ENCODE data around the gene AADACL2.

AADACL2 gene, protein sequence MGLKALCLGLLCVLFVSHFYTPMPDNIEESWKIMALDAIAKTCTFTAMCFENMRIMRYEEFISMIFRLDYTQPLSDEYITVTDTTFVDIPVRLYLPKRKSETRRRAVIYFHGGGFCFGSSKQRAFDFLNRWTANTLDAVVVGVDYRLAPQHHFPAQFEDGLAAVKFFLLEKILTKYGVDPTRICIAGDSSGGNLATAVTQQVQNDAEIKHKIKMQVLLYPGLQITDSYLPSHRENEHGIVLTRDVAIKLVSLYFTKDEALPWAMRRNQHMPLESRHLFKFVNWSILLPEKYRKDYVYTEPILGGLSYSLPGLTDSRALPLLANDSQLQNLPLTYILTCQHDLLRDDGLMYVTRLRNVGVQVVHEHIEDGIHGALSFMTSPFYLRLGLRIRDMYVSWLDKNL

GRCh38 chr3:151733613-151734012 is at the start of gene AADACL2:
TSS of gene AADACL2 (plus strand) at chr3:151733927. CDS start at chr3:151734036, 109 bp downstream.
- Histone ChIP-seq H3K27me3 (ENCODE audit: low read depth) (no peaks in the 10 kb centered on the region), H3K9me3 (no peaks in the 10 kb centered on the region), H3K4me1 (no peaks in the 10 kb centered on the region), H3K4me3 (no peak within 1 kb of the TSS), H3K36me3 (replicated peaks) (no peaks in the 10 kb centered on the region)
- in situ Hi-C loops (cut with MboI; ENCODE audit: low sequenced_read_pairs), result no loop called here
- no peak for DNase-seq (ENCODE audit: low spot score in 2 of 2)

DNA sequence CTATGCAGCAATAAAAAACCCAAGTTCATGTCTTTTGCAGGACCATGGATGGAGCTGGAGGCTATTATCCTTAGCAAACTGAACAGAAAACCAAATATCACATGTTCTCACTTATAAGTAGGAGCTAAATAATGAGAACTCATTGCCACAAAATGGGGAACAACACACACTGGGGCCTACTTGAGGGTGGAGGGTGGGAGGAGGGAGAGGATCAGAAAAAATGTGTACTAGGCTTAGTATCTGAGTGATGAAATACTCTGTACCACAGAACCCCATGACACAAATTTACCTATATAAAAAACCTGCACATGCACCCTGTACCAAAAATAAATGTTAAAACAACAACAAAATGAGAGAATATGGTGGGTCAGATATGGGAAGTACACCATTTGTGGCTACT is 49.6 kb upstream of the AADACL2 start:
- H3K4me3 ChIP-seq, result no peak overlapping the region
- H3K27me3 ChIP-seq (ENCODE audit: low read depth), result no peaks in the 10 kb centered on the region
- H3K4me1 ChIP-seq, result peaks cover 13% of the 10 kb centered on the region
- H3K9me3 ChIP-seq, result peaks cover 2% of the 10 kb centered on the region; the same call in 1 of the 2 replicates
- in situ Hi-C loops (cut with MboI; ENCODE audit: low sequenced_read_pairs), result no loop called here
- H3K36me3 ChIP-seq (replicated peaks), result no peaks in the 10 kb centered on the region
- DNase-seq (ENCODE audit: low spot score in 2 of 2), result no peak

DNA sequence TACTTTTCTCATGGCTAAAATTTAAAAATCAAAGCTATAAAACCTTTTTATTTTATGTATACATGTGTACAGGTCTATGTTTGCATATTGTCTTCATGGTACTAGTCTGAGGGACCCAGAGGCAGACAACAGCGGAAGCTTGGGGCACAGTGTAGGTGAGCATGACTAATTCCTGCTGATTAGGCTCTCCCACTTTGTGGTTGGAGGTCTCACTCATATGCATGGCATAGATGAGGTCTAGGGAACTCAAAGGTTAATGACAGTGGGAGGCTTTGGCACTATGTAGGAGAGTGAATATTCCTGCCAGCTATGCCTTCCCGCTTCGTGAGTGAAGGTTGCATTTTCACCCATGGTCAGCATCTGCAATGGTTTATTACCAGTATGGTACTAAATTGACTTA is 47.5 kb upstream of the AADACL2 start:
- Histone ChIP-seq H3K27me3 (ENCODE audit: low read depth) (no peaks in the 10 kb centered on the region), H3K36me3 (replicated peaks) (no peaks in the 10 kb centered on the region), H3K4me3 (no peak overlapping the region), H3K9me3 (no peaks in the 10 kb centered on the region), H3K4me1 (peaks cover 13% of the 10 kb centered on the region)
- in situ Hi-C loops (cut with MboI; ENCODE audit: low sequenced_read_pairs), result no loop called here
- DNase-seq (ENCODE audit: low spot score in 2 of 2), result peak; percentile 9 to 20

GRCh38 chr3:151687076-151687475 is 46.7 kb upstream of the AADACL2 start:
- Histone ChIP-seq H3K4me1 (peaks cover 13% of the 10 kb centered on the region), H3K27me3 (ENCODE audit: low read depth) (no peaks in the 10 kb centered on the region), H3K4me3 (no peak overlapping the region), H3K9me3 (no peaks in the 10 kb centered on the region), H3K36me3 (replicated peaks) (no peaks in the 10 kb centered on the region)
- in situ Hi-C loops (cut with MboI; ENCODE audit: low sequenced_read_pairs), result no loop called here
- no peak for DNase-seq (ENCODE audit: low spot score in 2 of 2)

DNA sequence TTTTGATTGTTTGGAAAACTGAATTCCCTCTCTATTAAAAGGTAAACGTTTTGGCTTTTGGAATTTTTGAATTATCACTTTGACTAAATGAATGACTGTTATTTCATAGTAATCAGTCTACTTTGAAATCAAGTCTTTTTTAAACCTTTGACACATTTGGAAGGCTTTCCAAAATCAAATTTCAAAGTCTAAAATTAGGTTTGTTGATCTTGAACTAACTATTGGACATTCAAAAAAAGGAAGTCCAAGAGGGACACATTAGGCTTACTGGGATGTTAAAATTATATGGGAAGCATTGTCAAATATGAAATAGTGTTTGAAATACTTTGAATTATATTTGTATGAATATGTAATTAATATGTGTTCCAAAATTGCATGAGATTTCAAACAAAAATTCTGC is 45.2 kb upstream of the AADACL2 start:
- H3K27me3 ChIP-seq (ENCODE audit: low read depth), result no peaks in the 10 kb centered on the region
- no peaks in the 10 kb centered on the region for H3K9me3 ChIP-seq
- DNase-seq (ENCODE audit: low spot score in 2 of 2), result no peak
- H3K36me3 ChIP-seq (replicated peaks), result no peaks in the 10 kb centered on the region
- in situ Hi-C loops (cut with MboI; ENCODE audit: low sequenced_read_pairs), result no loop called here
- H3K4me1 ChIP-seq, result peaks cover 13% of the 10 kb centered on the region
- H3K4me3 ChIP-seq, result no peak overlapping the region

- no peak overlapping the region for H3K4me3 ChIP-seq
- no peaks in the 10 kb centered on the region for H3K27me3 ChIP-seq (ENCODE audit: low read depth)
Measured at GRCh38 chr3:151690645-151691044, 43.1 kb upstream of the AADACL2 start.

DNA sequence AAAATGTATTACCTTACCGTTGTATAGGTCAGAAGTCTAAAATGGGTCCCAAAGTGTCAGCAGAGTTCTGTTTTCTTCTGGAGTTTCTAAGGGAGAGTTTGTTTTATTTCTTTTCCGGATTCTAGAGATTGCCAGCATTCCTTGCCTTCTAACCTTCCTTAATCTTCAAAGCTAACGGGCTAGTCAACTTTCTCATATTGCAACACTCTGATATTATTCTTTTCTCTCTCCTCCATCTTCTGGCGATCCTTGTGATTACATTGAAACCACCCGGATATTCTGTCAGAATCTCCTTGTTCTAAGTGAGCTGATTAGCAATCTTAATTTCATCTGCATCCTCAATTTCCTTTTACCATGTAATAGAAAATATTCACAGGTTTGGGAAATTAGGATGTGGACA is 36.2 kb upstream of the AADACL2 start:
- no peaks in the 10 kb centered on the region for H3K36me3 ChIP-seq (replicated peaks)
- H3K27me3 ChIP-seq (ENCODE audit: low read depth), result no peaks in the 10 kb centered on the region
- in situ Hi-C loops (cut with MboI; ENCODE audit: low sequenced_read_pairs), result no loop called here
- no peak overlapping the region for H3K4me3 ChIP-seq
- H3K4me1 ChIP-seq, result no peaks in the 10 kb centered on the region
- no peaks in the 10 kb centered on the region for H3K9me3 ChIP-seq
- DNase-seq (ENCODE audit: low spot score in 2 of 2), result no peak

More at GRCh38 chr3:151690645-151691044, 43.1 kb upstream of the AADACL2 start:
- in situ Hi-C loops (cut with MboI; ENCODE audit: low sequenced_read_pairs), result no loop called here
- Histone ChIP-seq H3K4me1 (peaks cover 7% of the 10 kb centered on the region), H3K9me3 (no peaks in the 10 kb centered on the region), H3K36me3 (replicated peaks) (no peaks in the 10 kb centered on the region)
- no peak for DNase-seq (ENCODE audit: low spot score in 2 of 2)

DNA sequence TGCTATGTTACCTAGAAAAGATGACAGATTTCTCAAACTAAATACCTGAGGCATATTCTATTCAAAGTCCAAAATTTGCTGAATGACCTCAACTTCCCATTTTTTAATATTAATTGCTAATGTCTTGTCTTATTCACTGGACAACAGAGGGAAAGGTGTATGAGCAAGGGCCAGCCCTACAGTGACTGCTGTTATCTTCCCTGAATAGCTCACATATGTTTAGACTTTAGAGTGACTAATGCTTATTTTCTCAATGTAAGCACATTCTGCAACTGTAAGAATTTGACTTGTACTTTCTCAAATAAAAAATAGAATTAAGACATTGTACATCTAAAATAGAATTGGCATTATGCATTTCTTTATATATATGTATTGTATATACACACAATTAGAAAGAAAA is 26.5 kb upstream of the AADACL2 start:
- no peak for DNase-seq (ENCODE audit: low spot score in 2 of 2)

GRCh38 chr3:151708868-151709267 is 24.9 kb upstream of the AADACL2 start:
- in situ Hi-C loops (cut with MboI; ENCODE audit: low sequenced_read_pairs), result no loop called here
- H3K4me1 ChIP-seq, result no peaks in the 10 kb centered on the region
- peaks cover 2% of the 10 kb centered on the region; the same call in 1 of the 2 replicates for H3K9me3 ChIP-seq
- no peaks in the 10 kb centered on the region for H3K27me3 ChIP-seq (ENCODE audit: low read depth)
- no peak for DNase-seq (ENCODE audit: low spot score in 2 of 2)
- H3K4me3 ChIP-seq, result no peak overlapping the region
- no peaks in the 10 kb centered on the region for H3K36me3 ChIP-seq (replicated peaks)

More for the DNA sequence above, 26.5 kb upstream of the AADACL2 start:
- Histone ChIP-seq H3K36me3 (replicated peaks) (no peaks in the 10 kb centered on the region), H3K27me3 (ENCODE audit: low read depth) (no peaks in the 10 kb centered on the region), H3K4me3 (no peak overlapping the region), H3K9me3 (peaks cover 2% of the 10 kb centered on the region; the same call in 1 of the 2 replicates), H3K4me1 (no peaks in the 10 kb centered on the region)
- in situ Hi-C loops (cut with MboI; ENCODE audit: low sequenced_read_pairs), result no loop called here

- in situ Hi-C loops (cut with MboI; ENCODE audit: low sequenced_read_pairs), result no loop called here
- Histone ChIP-seq H3K27me3 (ENCODE audit: low read depth) (no peaks in the 10 kb centered on the region), H3K9me3 (peaks cover 2% of the 10 kb centered on the region; the same call in 1 of the 2 replicates), H3K36me3 (replicated peaks) (no peaks in the 10 kb centered on the region), H3K4me3 (no peak overlapping the region), H3K4me1 (no peaks in the 10 kb centered on the region)
- DNase-seq (ENCODE audit: low spot score in 2 of 2), result no peak
Measured at GRCh38 chr3:151709847-151710246, 23.9 kb upstream of the AADACL2 start.

- H3K4me3 ChIP-seq, result no peak overlapping the region
- H3K27me3 ChIP-seq (ENCODE audit: low read depth), result no peaks in the 10 kb centered on the region
- H3K36me3 ChIP-seq (replicated peaks), result no peaks in the 10 kb centered on the region
- in situ Hi-C loops (cut with MboI; ENCODE audit: low sequenced_read_pairs), result no loop called here
- no peak for DNase-seq (ENCODE audit: low spot score in 2 of 2)
- H3K9me3 ChIP-seq, result no peaks in the 10 kb centered on the region; the same call in 1 of the 2 replicates
- H3K4me1 ChIP-seq, result no peaks in the 10 kb centered on the region
Measured at GRCh38 chr3:151721294-151721693, 12.4 kb upstream of the AADACL2 start.

GRCh38 chr3:151722856-151723255 is 10.9 kb upstream of the AADACL2 start:
- no peak overlapping the region for H3K4me3 ChIP-seq
- no peak for DNase-seq (ENCODE audit: low spot score in 2 of 2)

DNA sequence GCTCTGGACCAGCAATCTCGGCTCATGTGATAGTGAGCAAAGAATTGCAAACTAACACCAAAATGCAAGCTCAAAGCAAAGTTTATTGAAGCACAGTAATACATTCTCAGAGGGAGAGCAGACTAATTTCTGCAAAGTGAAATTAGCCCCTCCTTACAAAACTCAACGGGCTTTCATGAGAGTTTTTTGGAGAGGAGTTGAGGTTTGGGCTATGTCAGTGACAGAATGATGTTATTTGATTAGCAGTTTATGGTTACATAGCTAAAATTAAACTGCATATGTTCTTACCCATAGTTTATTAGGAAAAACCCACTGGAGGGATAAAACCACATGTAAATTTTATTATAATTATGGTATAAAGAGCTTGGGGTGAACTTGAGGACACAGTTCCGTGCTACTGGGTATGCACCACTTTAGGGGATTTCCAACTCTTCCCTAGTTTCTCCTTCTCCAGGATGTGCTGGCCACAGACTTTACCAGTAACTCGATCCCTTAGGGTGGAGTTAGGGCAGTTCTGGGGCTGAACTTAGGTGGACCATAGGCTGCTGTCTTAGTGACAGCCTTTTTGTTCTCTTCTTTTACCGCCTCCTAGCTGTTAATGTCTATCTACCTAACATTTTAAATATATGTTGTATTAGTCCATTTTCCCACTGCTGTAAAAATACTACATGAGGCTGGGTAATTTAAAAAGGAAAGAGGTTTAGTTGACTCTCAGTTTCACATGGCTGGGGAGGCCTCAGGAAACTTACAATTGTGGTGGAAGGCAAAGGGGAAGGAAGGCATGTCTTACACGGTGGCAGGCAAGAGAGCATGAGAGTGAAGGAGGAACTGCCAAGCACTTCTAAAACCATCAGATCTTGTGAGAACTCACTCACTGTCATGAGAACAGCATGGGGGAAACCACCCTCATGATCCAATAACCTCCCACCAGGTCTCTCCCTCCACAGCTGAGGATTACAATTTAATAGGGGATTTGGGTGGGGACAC is 8.9 kb upstream of the AADACL2 start:
- in situ Hi-C loops (cut with MboI; ENCODE audit: low sequenced_read_pairs), result no loop called here

More at GRCh38 chr3:151722856-151723255, 10.9 kb upstream of the AADACL2 start:
- no peaks in the 10 kb centered on the region for H3K27me3 ChIP-seq (ENCODE audit: low read depth)
- in situ Hi-C loops (cut with MboI; ENCODE audit: low sequenced_read_pairs), result no loop called here
- H3K4me1 ChIP-seq, result no peaks in the 10 kb centered on the region
- no peaks in the 10 kb centered on the region; the same call in 1 of the 2 replicates for H3K9me3 ChIP-seq
- no peaks in the 10 kb centered on the region for H3K36me3 ChIP-seq (replicated peaks)

More for the DNA sequence above, 8.9 kb upstream of the AADACL2 start:
- DNase-seq (ENCODE audit: low spot score in 2 of 2), result no peak
- no peaks in the 10 kb centered on the region for H3K36me3 ChIP-seq (replicated peaks)
- no peaks in the 10 kb centered on the region; the same call in 1 of the 2 replicates for H3K9me3 ChIP-seq
- H3K27me3 ChIP-seq (ENCODE audit: low read depth), result no peaks in the 10 kb centered on the region
- no peak overlapping the region for H3K4me3 ChIP-seq
- no peaks in the 10 kb centered on the region for H3K4me1 ChIP-seq

Data from HAP-1 (cell line).